Upper lobe of right lung (tissue), 1 donor: ENCODE data around the gene HGF. TPM values are rescaled to one million over a fixed set of nuclear protein-coding genes. Genes with fewer than 3 reads are reported as not detected.

Source experiments
- ATAC-seq: fragments of 200-7000 bp; cut with Tn5 transposase; one replicate; pipeline ENCODE4 v1.9.1; 2020; ENCODE audit warnings: mild to moderate bottlenecking, moderate library complexity
- DNase-seq: peaks from one replicate; pipeline ENCODE4 v3.0.0-alpha.2; 2020
- H3K27ac ChIP-seq: fragments of 200-600 bp; one replicate; pipeline ENCODE4 v1.8.0; 2022
- H3K27me3 ChIP-seq: fragments of 200-600 bp; one replicate; pipeline ENCODE4 v1.8.0; 2022; ENCODE audit warnings: mild to moderate bottlenecking
- H3K36me3 ChIP-seq: fragments of 200-600 bp; one replicate; pipeline ENCODE4 v1.8.0; 2022
- H3K4me1 ChIP-seq: fragments of 200-600 bp; one replicate; pipeline ENCODE4 v1.8.0; 2022
- H3K4me3 ChIP-seq: fragments of 200-600 bp; one replicate; pipeline ENCODE4 v1.8.0; 2022; ENCODE audit warnings: mild to moderate bottlenecking
- H3K9me3 ChIP-seq: fragments of 200-600 bp; one replicate; pipeline ENCODE4 v1.8.0; 2022
- intact Hi-C: fragments of 100-400 bp; cut with DNase I; formaldehyde crosslinking; loops from one replicate; pipeline ENCODE4 v1.11.0; 2022
- total RNA-seq: library from RNA; stranded (reverse); fragmentation: NEBNext Ultra II Directional; extraction: Animal tissue kit (Norgen Biotek cat#: 25700); gene quantifications from one replicate; pipeline ENCODE4 v1.2.1, GENCODE V29; 2021
- TF ChIP-seq, protein P1 (sequence below): fragments of 200-600 bp; IDR thresholded peaks from one replicate; pipeline ENCODE4 v1.8.0; 2022; ENCODE audit warnings: antibody characterized with exemption
- donor health status: DM: no; HTN: yes; CAD: no; lungs with severe emphysema.

Gene HGF
- total RNA-seq, 1 donor from 2014 or later, result 26.5 TPM

DNA sequence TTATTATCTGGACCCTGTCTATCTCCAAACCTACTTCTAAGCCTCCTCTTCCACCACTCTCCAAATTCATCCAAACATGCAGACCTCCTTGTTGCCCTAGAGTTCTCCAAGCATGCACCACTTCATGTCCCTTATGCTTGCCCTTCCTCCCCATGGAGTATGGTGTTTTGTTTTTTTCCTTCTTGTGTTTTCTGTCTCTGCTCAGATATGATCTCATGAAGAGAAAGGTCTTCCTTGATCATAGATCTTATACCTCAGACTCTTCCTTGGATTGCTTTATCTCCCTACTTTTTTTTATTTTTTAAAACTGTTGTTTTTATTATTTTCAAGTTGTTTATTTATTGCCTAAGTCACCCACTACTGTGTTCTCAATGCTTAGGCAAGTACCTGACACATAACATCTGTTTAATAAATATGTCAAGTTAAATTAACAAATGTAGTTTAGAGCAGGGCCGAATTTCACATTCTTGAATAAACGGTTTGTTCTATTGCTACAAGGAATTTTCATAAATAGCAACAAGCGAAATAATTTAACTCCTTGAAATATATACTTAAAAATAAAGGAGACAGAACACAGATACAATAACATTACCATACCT lies 84.5 kb downstream of the HGF start:
- ATAC-seq (no peak), DNase-seq (no peak)

DNA sequence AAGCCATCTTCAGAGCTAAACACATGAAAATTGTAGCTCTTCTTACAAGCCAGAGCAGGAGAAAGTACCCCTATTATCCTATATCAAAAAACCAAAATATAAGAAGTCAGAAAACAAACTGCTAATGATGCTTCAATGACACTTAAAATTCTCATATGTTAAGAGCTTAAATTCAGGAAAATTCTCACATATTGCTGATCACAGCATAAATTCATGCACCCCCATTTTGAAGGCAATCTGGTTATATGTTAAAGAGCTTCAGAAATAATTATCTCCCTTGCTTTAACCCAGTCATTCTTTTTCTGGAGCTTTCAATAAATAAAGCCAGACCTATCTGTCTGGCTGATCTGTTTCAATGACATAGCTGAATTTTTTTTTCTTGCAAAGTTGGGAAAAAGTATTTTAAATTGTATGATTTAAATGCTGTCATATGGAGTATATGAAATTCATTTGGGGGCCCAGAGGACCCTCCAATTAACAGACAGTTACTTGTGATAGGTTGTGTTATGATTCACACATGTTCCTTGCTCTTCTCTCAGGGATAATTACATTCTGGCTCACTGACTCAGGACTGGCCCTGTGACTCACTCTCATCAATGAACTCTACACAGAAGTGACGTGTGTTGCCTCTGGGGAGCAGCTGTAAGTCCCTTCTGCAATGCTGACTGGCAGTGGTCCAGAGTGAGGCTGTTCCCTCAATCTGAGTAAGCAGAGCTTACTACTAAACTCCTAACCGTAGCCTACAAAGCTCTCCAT lies 85.2 kb downstream of the HGF start:
- intact Hi-C loops, result no loop called here
- no peaks in the 10 kb centered on the region for H3K9me3 ChIP-seq

More for the DNA sequence above, 84.5 kb downstream of the HGF start:
- Histone ChIP-seq H3K36me3 (no peaks in the 10 kb centered on the region), H3K4me1 (no peaks in the 10 kb centered on the region), H3K4me3 (no peak overlapping the region), H3K27ac (peak overlapping the region; percentile 33), H3K27me3 (no peaks in the 10 kb centered on the region), H3K9me3 (no peaks in the 10 kb centered on the region)
- TF ChIP-seq, protein P1, sequence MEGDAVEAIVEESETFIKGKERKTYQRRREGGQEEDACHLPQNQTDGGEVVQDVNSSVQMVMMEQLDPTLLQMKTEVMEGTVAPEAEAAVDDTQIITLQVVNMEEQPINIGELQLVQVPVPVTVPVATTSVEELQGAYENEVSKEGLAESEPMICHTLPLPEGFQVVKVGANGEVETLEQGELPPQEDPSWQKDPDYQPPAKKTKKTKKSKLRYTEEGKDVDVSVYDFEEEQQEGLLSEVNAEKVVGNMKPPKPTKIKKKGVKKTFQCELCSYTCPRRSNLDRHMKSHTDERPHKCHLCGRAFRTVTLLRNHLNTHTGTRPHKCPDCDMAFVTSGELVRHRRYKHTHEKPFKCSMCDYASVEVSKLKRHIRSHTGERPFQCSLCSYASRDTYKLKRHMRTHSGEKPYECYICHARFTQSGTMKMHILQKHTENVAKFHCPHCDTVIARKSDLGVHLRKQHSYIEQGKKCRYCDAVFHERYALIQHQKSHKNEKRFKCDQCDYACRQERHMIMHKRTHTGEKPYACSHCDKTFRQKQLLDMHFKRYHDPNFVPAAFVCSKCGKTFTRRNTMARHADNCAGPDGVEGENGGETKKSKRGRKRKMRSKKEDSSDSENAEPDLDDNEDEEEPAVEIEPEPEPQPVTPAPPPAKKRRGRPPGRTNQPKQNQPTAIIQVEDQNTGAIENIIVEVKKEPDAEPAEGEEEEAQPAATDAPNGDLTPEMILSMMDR, result no peak
- intact Hi-C loops, result no loop called here

DNA sequence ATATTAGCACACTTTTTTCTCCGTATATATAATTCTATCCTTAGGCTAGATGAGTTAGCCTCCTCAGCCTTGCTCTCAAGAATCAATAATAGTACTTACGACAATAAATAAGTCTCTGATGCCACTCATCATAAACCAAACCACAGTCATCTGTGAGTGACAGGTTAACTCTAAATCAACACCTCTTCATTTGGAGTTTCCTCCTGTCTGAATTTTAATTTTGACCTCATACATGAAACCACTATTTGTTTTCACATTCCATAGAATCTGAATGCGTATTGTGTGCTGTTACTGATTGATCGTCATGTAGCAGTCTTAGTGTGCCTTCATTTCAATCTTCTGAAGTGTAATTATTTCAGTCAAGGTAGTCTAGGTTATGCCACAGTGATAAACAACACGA lies 85.8 kb downstream of the HGF start:
- Histone ChIP-seq H3K4me3 (no peak overlapping the region), H3K27me3 (no peaks in the 10 kb centered on the region), H3K27ac (no peak overlapping the region), H3K4me1 (no peaks in the 10 kb centered on the region), H3K36me3 (no peaks in the 10 kb centered on the region), H3K9me3 (no peaks in the 10 kb centered on the region)
- TF ChIP-seq, protein P1, result no peak
- ATAC-seq (no peak), DNase-seq (no peak)
- intact Hi-C loops, result no loop called here

More for the DNA sequence above, 85.2 kb downstream of the HGF start:
- DNase-seq, result peak; percentile 61
- TF ChIP-seq, protein P1, result no peak
- Histone ChIP-seq H3K27ac (peak overlapping the region; percentile 33), H3K36me3 (no peaks in the 10 kb centered on the region), H3K4me1 (no peaks in the 10 kb centered on the region), H3K27me3 (no peaks in the 10 kb centered on the region), H3K4me3 (no peak overlapping the region)
- peak; percentile 88 for ATAC-seq

DNA sequence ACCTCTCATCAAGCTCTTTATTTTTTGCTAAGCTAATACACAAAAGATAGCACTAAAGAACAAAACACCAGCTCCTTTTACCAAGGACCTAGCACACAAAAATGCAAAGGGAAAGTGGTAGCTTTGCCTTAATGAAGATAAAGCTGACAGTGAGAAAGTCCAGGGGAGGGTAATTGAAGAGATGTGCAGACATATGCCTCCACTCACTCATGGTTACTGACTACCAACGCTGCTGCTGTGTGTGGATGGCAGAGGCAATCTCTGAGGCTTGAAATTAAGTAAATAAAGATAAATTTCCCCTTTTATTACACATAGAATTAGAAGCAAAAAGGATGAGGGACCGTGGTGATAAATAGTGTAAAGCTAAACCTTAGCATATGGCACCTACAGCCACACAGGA lies 87.0 kb downstream of the HGF start:
- Histone ChIP-seq H3K4me1 (no peaks in the 10 kb centered on the region), H3K27me3 (no peaks in the 10 kb centered on the region), H3K36me3 (no peaks in the 10 kb centered on the region), H3K27ac (no peak overlapping the region), H3K4me3 (no peak overlapping the region), H3K9me3 (no peaks in the 10 kb centered on the region)
- no peak for ATAC-seq
- no peak for DNase-seq
- intact Hi-C loops, result no loop called here
- TF ChIP-seq, protein P1, result no peak

DNA sequence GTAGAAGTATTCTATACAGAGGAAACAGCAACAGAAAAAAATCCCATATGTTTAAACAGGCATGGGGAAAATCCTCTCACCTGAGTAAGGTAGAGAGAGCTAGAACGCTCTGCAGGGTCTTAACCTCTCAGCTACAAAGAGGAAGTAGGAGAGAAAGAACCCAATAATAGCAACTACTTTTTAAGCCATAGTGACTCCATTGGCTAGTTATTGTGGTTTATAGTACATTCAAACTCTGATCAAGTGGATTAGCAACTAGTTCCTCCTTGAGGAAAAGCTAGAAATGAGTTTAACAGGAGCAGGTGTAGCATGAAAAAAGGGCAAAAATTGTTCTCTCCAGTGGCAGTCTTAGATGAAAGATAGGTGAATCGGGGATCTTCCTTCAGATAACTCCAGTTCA lies 89.7 kb downstream of the HGF start:
- H3K27me3 ChIP-seq, result no peaks in the 10 kb centered on the region
- no peak overlapping the region for H3K4me3 ChIP-seq
- H3K36me3 ChIP-seq, result no peaks in the 10 kb centered on the region
- no peaks in the 10 kb centered on the region for H3K9me3 ChIP-seq
- DNase-seq (no peak), ATAC-seq (no peak)
- H3K27ac ChIP-seq, result no peak overlapping the region
- TF ChIP-seq, protein P1, result no peak
- H3K4me1 ChIP-seq, result no peaks in the 10 kb centered on the region
- intact Hi-C loops, result no loop called here
